GM18520 (cell line): ENCODE measurements around the gene SMURF1.

Source experiments
- ATAC-seq: cut with Tn5 transposase; IDR thresholded peaks from one replicate; pipeline ENCODE4 v1.9.1; 2021; ENCODE audit not compliant: unreplicated experiment

SMURF1 gene

GRCh38 chr7:99141841-99142726 is 1.8 kb downstream of the SMURF1 start:
- ATAC-seq, result no peak

- ATAC-seq, result no peak
Measured at GRCh38 chr7:99141334-99141733, 2.6 kb downstream of the SMURF1 start.

GRCh38 chr7:99140813-99141212 is 3.1 kb downstream of the SMURF1 start:
- no peak for ATAC-seq

GRCh38 chr7:99139036-99139435 is 4.9 kb downstream of the SMURF1 start:
- ATAC-seq, result no peak

GRCh38 chr7:99137411-99138180 is 6.3 kb downstream of the SMURF1 start:
- ATAC-seq, result no peak

- ATAC-seq, result no peak
Measured at GRCh38 chr7:99135938-99136337, 8.0 kb downstream of the SMURF1 start.

GRCh38 chr7:99133766-99134564 is 9.9 kb downstream of the SMURF1 start:
- ATAC-seq, result no peak

- ATAC-seq, result no peak
Measured at GRCh38 chr7:99132595-99133321, 11.2 kb downstream of the SMURF1 start.

- ATAC-seq, result no peak
Measured at GRCh38 chr7:99131290-99131689, 12.6 kb downstream of the SMURF1 start.

GRCh38 chr7:99129536-99129935 is 14.4 kb downstream of the SMURF1 start:
- no peak for ATAC-seq

GRCh38 chr7:99129001-99129400 is 14.9 kb downstream of the SMURF1 start:
- ATAC-seq, result no peak

GRCh38 chr7:99128076-99128950 is 15.6 kb downstream of the SMURF1 start:
- no peak for ATAC-seq

GRCh38 chr7:99127636-99128035 is 16.3 kb downstream of the SMURF1 start:
- ATAC-seq, result no peak

- no peak for ATAC-seq
Measured at GRCh38 chr7:99126921-99127553, 16.9 kb downstream of the SMURF1 start.

GRCh38 chr7:99125505-99125865 is 18.4 kb downstream of the SMURF1 start:
- ATAC-seq, result no peak

GRCh38 chr7:99124751-99125504 is 19.0 kb downstream of the SMURF1 start:
- ATAC-seq, result no peak

GRCh38 chr7:99124236-99124635 is 19.7 kb downstream of the SMURF1 start:
- ATAC-seq, result no peak

- ATAC-seq, result no peak
Measured at GRCh38 chr7:99123571-99124033, 20.3 kb downstream of the SMURF1 start.
